K562 (cell line): ENCODE measurements around the gene SPEG. TPM values are rescaled to one million over a fixed set of nuclear protein-coding genes. Genes with fewer than 3 reads are reported as not detected.
A peak's percentile ranks its signal among the peaks of the same experiment; 100 is the strongest.

ENCODE experiments used
- BHLHE40 ChIP-seq: IDR thresholded peaks from 2 replicates; pipeline ENCODE4 v1.6.1; 2011; ENCODE audit warnings: low read length, improper control_type of control experiment
- BRD9 ChIP-seq: fragments of 450-650 bp; IDR thresholded peaks from 2 replicates; pipeline ENCODE4 v1.6.1; 2018; ENCODE audit warnings: low read depth; ENCODE audit not compliant: partially characterized antibody
- HNRNPL ChIP-seq: fragments of 200-400 bp; formaldehyde crosslinking; IDR thresholded peaks from 2 replicates; pipeline ENCODE4 v1.6.1; 2017; ENCODE audit warnings: low read depth, mild to moderate bottlenecking, low read length
- JUN ChIP-seq, 2 experiments: sonication (generic) in 1 of 2; formaldehyde crosslinking in 1 of 2; IDR thresholded peaks; 2 replicates each; pipeline versions ENCODE4 v1.6.1 to v1.8.0; 2012 to 2022; ENCODE audit warnings: borderline replicate concordance in 2 of 2, mild to moderate bottlenecking in 2 of 2, improper control_type of control experiment in 1 of 2, low read depth in 1 of 2, low read length in 1 of 2, missing genetic modification reagents in 1 of 2
- MYC ChIP-seq, 2 experiments: fragments of 250-450 bp in 1 of 2; sonication (Bioruptor Pico) in 1 of 2; IDR thresholded peaks; 2 replicates each; pipeline versions ENCODE4 v1.5.1 to v1.6.1; 2012 to 2021; ENCODE audit warnings: low read depth in 2 of 2, borderline replicate concordance in 1 of 2, improper control_type of control experiment in 1 of 2, low read length in 1 of 2, mild to moderate bottlenecking in 1 of 2, moderate library complexity in 1 of 2
- NCOA2 ChIP-seq, 2 experiments: fragments of 450-650 bp; IDR thresholded peaks; 2 replicates each; pipeline ENCODE4 v1.6.1; 2018; ENCODE audit warnings: mild to moderate bottlenecking in 2 of 2, moderate library complexity in 1 of 2; ENCODE audit not compliant: partially characterized antibody in 2 of 2
- PHF20 ChIP-seq: fragments of 450-650 bp; IDR thresholded peaks from 2 replicates; pipeline ENCODE4 v1.6.1; 2018; ENCODE audit not compliant: partially characterized antibody
- POLR2AphosphoS2 ChIP-seq: IDR thresholded peaks from 2 replicates; pipeline ENCODE4 v1.6.1; 2012; ENCODE audit warnings: low read length, improper control_type of control experiment
- SIN3A ChIP-seq, 2 experiments: fragments of 150-350 bp in 1 of 2; IDR thresholded peaks; 2 replicates each; pipeline ENCODE4 v1.6.1; 2011 to 2016; ENCODE audit warnings: borderline replicate concordance in 2 of 2, low read depth in 2 of 2, low read length in 2 of 2, mild to moderate bottlenecking in 2 of 2, moderate library complexity in 2 of 2; ENCODE audit not compliant: control insufficient read depth in 1 of 2
- STAG1 ChIP-seq: sonication (generic); formaldehyde crosslinking; IDR thresholded peaks from 2 replicates; pipeline ENCODE4 v1.5.0; 2020; ENCODE audit warnings: missing genetic modification reagents, borderline replicate concordance
- ZNF165 ChIP-seq: fragments of 250-450 bp; sonication (Bioruptor Pico); IDR thresholded peaks from 2 replicates; pipeline ENCODE4 v1.4.0; 2020; ENCODE audit warnings: borderline replicate concordance
- ZNF224 ChIP-seq: sonication (generic); formaldehyde crosslinking; IDR thresholded peaks from 2 replicates; pipeline ENCODE4 v1.8.0; 2022; ENCODE audit warnings: mild to moderate bottlenecking, missing genetic modification reagents
- polyA plus RNA-seq, 8 experiments: library from polyadenylated mRNA; depleted of rRNA in 4 of 8; stranded (reverse) in 5 of 8; unstranded in 3 of 8; fragments of >200 nt; fragmentation: Nextera tagmentation in 2 of 8; fragmentation: Illumina TruSeq in 1 of 8; extraction: Ambion mirVana in 2 of 8; extraction: Trizol in 1 of 8; gene quantifications; 2 replicates each; pipeline versions ENCODE4 v1.2.1 to v1.2.3, GENCODE V29; 2011 to 2014; ENCODE audit warnings: inconsistent platforms in 1 of 8, missing spikeins in 1 of 8
- total RNA-seq, 7 experiments: library from RNA; depleted of rRNA in 6 of 7; stranded (reverse); fragments of >200 nt in 6 of 7; fragmentation: Illumina TruSeq in 2 of 7; extraction: Trizol in 2 of 7; gene quantifications; 2 replicates each; pipeline versions ENCODE4 v1.2.1 to v1.2.3, GENCODE V29; 2011 to 2021; ENCODE audit warnings: low replicate concordance in 1 of 7
- TF ChIP-seq, protein P1 (sequence below): fragments of 450-650 bp; IDR thresholded peaks from 2 replicates; pipeline ENCODE4 v1.6.1; 2017; ENCODE audit warnings: antibody characterized with exemption, mild to moderate bottlenecking
- TF ChIP-seq, protein P2 (sequence below): fragments of 450-650 bp; formaldehyde crosslinking; IDR thresholded peaks from 2 replicates; pipeline ENCODE4 v1.4.0; 2022; ENCODE audit warnings: missing genetic modification characterization
- TF ChIP-seq, protein P3 (sequence below): sonication (generic); formaldehyde crosslinking; IDR thresholded peaks from 2 replicates; pipeline ENCODE4 v1.8.0; 2022; ENCODE audit warnings: mild to moderate bottlenecking, missing genetic modification reagents
- TF ChIP-seq, protein P4 (sequence below): fragments of 450-650 bp; IDR thresholded peaks from 2 replicates; pipeline ENCODE4 v1.6.1; 2018; ENCODE audit warnings: mild to moderate bottlenecking, low read depth; ENCODE audit not compliant: partially characterized antibody
- TF ChIP-seq, protein P5 (sequence below): fragments of 250-450 bp; sonication (Bioruptor Pico); IDR thresholded peaks from 2 replicates; pipeline ENCODE4 v1.8.0; 2021; ENCODE audit warnings: mild to moderate bottlenecking, moderate library complexity

The SPEG gene
- total and polyA plus RNA-seq, 9 of the 15 experiments (the other 6 are each of a cell fraction or from before 2014, with no cell fraction given): 0.49 to 8.7 (median 3.0) TPM

DNA sequence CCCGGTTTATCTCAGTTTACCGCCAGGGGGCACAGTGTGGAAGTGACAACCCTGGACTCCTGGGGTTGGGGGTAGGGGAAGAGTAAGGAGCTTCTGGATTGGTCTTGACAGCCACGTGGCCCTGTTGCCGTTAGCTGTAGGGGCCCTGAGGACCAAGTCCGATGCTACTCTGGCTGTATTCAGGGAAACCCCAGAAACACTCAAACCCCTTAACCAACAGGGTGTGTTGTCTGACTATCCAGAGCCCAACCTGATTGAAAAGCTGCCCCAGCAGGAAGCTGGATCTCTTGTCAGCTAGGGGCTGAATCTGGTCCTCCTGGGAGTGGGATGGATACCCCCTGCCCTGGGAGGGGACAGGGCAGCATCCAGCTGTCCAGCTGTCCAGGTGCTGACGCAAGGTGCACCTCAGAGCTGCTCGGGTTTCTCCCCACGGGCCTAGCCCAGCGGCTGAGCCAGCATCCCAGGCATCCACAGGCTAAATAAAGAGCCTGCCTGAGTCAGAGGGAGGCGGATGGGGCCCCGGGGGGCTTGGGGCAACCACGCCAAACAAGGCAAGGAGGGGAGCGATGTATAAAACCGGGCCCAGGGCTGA lies 61.0 kb downstream of the SPEG start (continued):
- TF ChIP-seq, protein P1, sequence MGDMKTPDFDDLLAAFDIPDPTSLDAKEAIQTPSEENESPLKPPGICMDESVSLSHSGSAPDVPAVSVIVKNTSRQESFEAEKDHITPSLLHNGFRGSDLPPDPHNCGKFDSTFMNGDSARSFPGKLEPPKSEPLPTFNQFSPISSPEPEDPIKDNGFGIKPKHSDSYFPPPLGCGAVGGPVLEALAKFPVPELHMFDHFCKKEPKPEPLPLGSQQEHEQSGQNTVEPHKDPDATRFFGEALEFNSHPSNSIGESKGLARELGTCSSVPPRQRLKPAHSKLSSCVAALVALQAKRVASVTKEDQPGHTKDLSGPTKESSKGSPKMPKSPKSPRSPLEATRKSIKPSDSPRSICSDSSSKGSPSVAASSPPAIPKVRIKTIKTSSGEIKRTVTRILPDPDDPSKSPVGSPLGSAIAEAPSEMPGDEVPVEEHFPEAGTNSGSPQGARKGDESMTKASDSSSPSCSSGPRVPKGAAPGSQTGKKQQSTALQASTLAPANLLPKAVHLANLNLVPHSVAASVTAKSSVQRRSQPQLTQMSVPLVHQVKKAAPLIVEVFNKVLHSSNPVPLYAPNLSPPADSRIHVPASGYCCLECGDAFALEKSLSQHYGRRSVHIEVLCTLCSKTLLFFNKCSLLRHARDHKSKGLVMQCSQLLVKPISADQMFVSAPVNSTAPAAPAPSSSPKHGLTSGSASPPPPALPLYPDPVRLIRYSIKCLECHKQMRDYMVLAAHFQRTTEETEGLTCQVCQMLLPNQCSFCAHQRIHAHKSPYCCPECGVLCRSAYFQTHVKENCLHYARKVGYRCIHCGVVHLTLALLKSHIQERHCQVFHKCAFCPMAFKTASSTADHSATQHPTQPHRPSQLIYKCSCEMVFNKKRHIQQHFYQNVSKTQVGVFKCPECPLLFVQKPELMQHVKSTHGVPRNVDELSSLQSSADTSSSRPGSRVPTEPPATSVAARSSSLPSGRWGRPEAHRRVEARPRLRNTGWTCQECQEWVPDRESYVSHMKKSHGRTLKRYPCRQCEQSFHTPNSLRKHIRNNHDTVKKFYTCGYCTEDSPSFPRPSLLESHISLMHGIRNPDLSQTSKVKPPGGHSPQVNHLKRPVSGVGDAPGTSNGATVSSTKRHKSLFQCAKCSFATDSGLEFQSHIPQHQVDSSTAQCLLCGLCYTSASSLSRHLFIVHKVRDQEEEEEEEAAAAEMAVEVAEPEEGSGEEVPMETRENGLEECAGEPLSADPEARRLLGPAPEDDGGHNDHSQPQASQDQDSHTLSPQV: peak; percentile 60
- TF ChIP-seq HNRNPL (no peak), POLR2AphosphoS2 (no peak), ZNF165 (CRISPR knock-in tag) (no peak), BHLHE40 (no peak), STAG1 (CRISPR knock-in tag) (no peak), JUN (IDR thresholded peaks at IDR 0.05; ENCODE audit: borderline replicate concordance, low read depth, low read length) (peak; percentile 43; the same call in 1 of the 2 replicates), JUN (CRISPR knock-in tag; IDR thresholded peaks at IDR 0.05; ENCODE audit: borderline replicate concordance) (no peak), BRD9 (no peak), NCOA2 (IDR thresholded peaks at IDR 0.05; ENCODE audit: partially characterized antibody in 2 of 2) (no peak), PHF20 (no peak), ZNF224 (no peak), MYC (IDR thresholded peaks at IDR 0.05; ENCODE audit: low read depth, low read length) (peak; percentile 82), MYC (CRISPR knock-in tag; IDR thresholded peaks at IDR 0.05; ENCODE audit: borderline replicate concordance, low read depth) (no peak), SIN3A (IDR thresholded peaks at IDR 0.05; ENCODE audit: borderline replicate concordance in 2 of 2, control insufficient read depth in 1 of 2, low read depth in 2 of 2, low read length in 2 of 2) (no peak)
- TF ChIP-seq, protein P2, sequence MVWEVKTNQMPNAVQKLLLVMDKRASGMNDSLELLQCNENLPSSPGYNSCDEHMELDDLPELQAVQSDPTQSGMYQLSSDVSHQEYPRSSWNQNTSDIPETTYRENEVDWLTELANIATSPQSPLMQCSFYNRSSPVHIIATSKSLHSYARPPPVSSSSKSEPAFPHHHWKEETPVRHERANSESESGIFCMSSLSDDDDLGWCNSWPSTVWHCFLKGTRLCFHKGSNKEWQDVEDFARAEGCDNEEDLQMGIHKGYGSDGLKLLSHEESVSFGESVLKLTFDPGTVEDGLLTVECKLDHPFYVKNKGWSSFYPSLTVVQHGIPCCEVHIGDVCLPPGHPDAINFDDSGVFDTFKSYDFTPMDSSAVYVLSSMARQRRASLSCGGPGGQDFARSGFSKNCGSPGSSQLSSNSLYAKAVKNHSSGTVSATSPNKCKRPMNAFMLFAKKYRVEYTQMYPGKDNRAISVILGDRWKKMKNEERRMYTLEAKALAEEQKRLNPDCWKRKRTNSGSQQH (CRISPR knock-in tag): no peak
- TF ChIP-seq, protein P3, sequence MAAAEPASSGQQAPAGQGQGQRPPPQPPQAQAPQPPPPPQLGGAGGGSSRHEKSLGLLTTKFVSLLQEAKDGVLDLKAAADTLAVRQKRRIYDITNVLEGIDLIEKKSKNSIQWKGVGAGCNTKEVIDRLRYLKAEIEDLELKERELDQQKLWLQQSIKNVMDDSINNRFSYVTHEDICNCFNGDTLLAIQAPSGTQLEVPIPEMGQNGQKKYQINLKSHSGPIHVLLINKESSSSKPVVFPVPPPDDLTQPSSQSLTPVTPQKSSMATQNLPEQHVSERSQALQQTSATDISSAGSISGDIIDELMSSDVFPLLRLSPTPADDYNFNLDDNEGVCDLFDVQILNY (CRISPR knock-in tag): no peak
- TF ChIP-seq, protein P4, sequence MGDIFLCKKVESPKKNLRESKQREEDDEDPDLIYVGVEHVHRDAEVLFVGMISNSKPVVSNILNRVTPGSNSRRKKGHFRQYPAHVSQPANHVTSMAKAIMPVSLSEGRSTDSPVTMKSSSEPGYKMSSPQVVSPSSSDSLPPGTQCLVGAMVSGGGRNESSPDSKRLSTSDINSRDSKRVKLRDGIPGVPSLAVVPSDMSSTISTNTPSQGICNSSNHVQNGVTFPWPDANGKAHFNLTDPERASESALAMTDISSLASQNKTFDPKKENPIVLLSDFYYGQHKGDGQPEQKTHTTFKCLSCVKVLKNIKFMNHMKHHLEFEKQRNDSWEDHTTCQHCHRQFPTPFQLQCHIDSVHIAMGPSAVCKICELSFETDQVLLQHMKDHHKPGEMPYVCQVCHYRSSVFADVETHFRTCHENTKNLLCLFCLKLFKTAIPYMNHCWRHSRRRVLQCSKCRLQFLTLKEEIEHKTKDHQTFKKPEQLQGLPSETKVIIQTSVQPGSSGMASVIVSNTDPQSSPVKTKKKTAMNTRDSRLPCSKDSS: no peak
- TF ChIP-seq, protein P5, sequence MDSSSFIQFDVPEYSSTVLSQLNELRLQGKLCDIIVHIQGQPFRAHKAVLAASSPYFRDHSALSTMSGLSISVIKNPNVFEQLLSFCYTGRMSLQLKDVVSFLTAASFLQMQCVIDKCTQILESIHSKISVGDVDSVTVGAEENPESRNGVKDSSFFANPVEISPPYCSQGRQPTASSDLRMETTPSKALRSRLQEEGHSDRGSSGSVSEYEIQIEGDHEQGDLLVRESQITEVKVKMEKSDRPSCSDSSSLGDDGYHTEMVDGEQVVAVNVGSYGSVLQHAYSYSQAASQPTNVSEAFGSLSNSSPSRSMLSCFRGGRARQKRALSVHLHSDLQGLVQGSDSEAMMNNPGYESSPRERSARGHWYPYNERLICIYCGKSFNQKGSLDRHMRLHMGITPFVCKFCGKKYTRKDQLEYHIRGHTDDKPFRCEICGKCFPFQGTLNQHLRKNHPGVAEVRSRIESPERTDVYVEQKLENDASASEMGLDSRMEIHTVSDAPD (CRISPR knock-in tag): no peak
